ENCODE data around the gene CFAP157.

The CFAP157 gene

GRCh38 chr9:127716412-127716811 lies 9.6 kb downstream of the CFAP157 start:
- DNase-seq: no peak

GRCh38 chr9:127717766-127718165 lies 11.0 kb downstream of the CFAP157 start:
- DNase-seq: no peak

- no peak for DNase-seq
These were observed 13.5 kb downstream of the CFAP157 start for GRCh38 chr9:127720031-127720864.

GRCh38 chr9:127720865-127721227 lies 14.1 kb downstream of the CFAP157 start:
- no peak for DNase-seq

- DNase-seq: peak; percentile 23
These were observed 14.6 kb downstream of the CFAP157 start for GRCh38 chr9:127721391-127721821.

- peak; percentile 40 for DNase-seq
These were observed 15.4 kb downstream of the CFAP157 start for GRCh38 chr9:127722055-127722745.

GRCh38 chr9:127723013-127723412 lies 16.2 kb downstream of the CFAP157 start:
- no peak for DNase-seq

- DNase-seq: no peak
These were observed 16.7 kb downstream of the CFAP157 start for GRCh38 chr9:127723444-127723843.

GRCh38 chr9:127724012-127724411 lies 17.2 kb downstream of the CFAP157 start:
- no peak for DNase-seq

GRCh38 chr9:127726871-127727270 lies 20.1 kb downstream of the CFAP157 start:
- DNase-seq: no peak

GRCh38 chr9:127728808-127729207 lies 22.0 kb downstream of the CFAP157 start:
- no peak for DNase-seq

- DNase-seq: no peak
These were observed 22.9 kb downstream of the CFAP157 start for GRCh38 chr9:127729522-127730256.

GRCh38 chr9:127730262-127730661 lies 23.5 kb downstream of the CFAP157 start:
- DNase-seq: no peak

GRCh38 chr9:127730799-127731410 lies 24.1 kb downstream of the CFAP157 start:
- DNase-seq: no peak

GRCh38 chr9:127731938-127732337 lies 25.1 kb downstream of the CFAP157 start:
- DNase-seq: no peak

- DNase-seq: no peak
These were observed 25.7 kb downstream of the CFAP157 start for GRCh38 chr9:127732444-127732843.

GRCh38 chr9:127733614-127734013 lies 26.8 kb downstream of the CFAP157 start:
- DNase-seq: no peak

GRCh38 chr9:127734247-127734746 lies 27.5 kb downstream of the CFAP157 start:
- DNase-seq: no peak

- peak; percentile 91 for DNase-seq
These were observed 28.1 kb downstream of the CFAP157 start, which contains the start of gene TOR2A for GRCh38 chr9:127734747-127735529. TOR2A (minus strand) TSS chr9:127735294; CDS start chr9:127735270, 24 bp downstream.

- no peak for DNase-seq
These were observed 28.9 kb downstream of the CFAP157 start for GRCh38 chr9:127735530-127736185.

- DNase-seq: no peak
These were observed 31.9 kb downstream of the CFAP157 start for GRCh38 chr9:127738666-127739065.

Measured in NCI-H510A treated with DMSO at 0.1 percent for 48 hours (cell line).